Omental fat pad (tissue), 4 donors: Measurements from ENCODE around the gene STRADB. TPM values are rescaled to one million over a fixed set of nuclear protein-coding genes. Genes with fewer than 3 reads are reported as not detected.

Experiments used
- ATAC-seq: fragments of 150-250 bp; one replicate; pipeline ENCODE4 v1.9.1; 2016; ENCODE audit warnings: mild to moderate bottlenecking, moderate library complexity; ENCODE audit not compliant: low FRiP score
- DNase-seq: peaks from one replicate; pipeline ENCODE4 v3.0.0-alpha.2; 2019; ENCODE audit warnings: low spot score
- total RNA-seq, 4 donors: library from RNA; depleted of rRNA; stranded (reverse); fragments of >200 nt; gene quantifications; one replicate each; pipeline ENCODE4 v1.1.0, GENCODE V29; 2016
- TF ChIP-seq, protein P1 (sequence below), 3 donors: fragments of 450-650 bp; IDR thresholded peaks; one replicate each; pipeline ENCODE4 v1.5.1; 2016 to 2017; ENCODE audit warnings: antibody characterized with exemption in 3 of 3, mild to moderate bottlenecking in 3 of 3, moderate library complexity in 2 of 3

The STRADB gene
- total RNA-seq, 4 donors from 2014 or later: 13.0 to 38.3 (median 29.3) TPM

- ATAC-seq: no peak
- TF ChIP-seq, protein P1, sequence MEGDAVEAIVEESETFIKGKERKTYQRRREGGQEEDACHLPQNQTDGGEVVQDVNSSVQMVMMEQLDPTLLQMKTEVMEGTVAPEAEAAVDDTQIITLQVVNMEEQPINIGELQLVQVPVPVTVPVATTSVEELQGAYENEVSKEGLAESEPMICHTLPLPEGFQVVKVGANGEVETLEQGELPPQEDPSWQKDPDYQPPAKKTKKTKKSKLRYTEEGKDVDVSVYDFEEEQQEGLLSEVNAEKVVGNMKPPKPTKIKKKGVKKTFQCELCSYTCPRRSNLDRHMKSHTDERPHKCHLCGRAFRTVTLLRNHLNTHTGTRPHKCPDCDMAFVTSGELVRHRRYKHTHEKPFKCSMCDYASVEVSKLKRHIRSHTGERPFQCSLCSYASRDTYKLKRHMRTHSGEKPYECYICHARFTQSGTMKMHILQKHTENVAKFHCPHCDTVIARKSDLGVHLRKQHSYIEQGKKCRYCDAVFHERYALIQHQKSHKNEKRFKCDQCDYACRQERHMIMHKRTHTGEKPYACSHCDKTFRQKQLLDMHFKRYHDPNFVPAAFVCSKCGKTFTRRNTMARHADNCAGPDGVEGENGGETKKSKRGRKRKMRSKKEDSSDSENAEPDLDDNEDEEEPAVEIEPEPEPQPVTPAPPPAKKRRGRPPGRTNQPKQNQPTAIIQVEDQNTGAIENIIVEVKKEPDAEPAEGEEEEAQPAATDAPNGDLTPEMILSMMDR (IDR thresholded peaks at IDR 0.05): no peak
Measured at GRCh38 chr2:201407265-201407664, 44.3 kb upstream of the STRADB start.

GRCh38 chr2:201408931-201409330 lies 42.6 kb upstream of the STRADB start:
- ATAC-seq (no peak), DNase-seq (no peak)
- TF ChIP-seq, protein P1 (IDR thresholded peaks at IDR 0.05): no peak

More at GRCh38 chr2:201407265-201407664, 44.3 kb upstream of the STRADB start:
- DNase-seq: no peak

- TF ChIP-seq, protein P1 (IDR thresholded peaks at IDR 0.05): no peak
- DNase-seq (no peak), ATAC-seq (no peak)
Measured at GRCh38 chr2:201411421-201411820, 40.1 kb upstream of the STRADB start.

DNA sequence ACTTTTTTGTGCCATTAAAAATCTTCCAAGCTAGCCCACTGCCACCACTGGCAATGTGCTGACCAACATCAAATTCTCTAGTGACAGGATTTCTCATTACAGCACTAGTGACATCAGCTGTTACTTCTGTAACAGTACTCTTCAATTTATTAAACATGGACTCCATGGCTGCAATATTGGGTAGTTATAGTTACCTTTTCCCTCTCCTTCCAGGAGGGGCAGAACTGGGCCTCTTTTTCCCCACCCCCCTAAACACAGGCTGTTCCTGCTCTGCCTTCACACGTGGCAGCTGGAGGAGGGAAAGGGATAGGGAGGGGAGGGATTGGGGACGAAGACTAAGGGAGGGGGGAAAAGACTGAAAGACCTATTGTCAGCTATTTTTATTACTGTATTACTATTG lies 38.4 kb upstream of the STRADB start:
- ATAC-seq: no peak
- no peak for DNase-seq
- TF ChIP-seq, protein P1 (IDR thresholded peaks at IDR 0.05): no peak

DNA sequence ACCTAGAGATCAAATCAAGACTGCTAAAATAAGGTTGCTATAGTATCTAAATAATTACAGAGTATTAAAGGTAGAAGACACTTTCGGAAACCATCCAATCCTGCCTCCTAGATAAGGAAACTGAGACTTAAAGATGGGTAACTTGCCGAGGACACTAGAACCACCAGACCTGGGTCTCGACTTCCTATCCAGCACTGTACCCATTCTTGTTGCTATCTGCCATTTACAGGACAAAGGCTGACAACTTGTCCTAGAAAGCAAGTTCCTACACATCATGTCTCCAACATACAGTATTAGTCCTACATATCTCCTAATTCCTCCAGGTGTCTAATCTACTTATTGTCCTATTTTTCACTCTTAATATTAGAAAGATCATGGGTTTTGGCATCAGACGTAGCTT lies 38.0 kb upstream of the STRADB start:
- TF ChIP-seq, protein P1 (IDR thresholded peaks at IDR 0.05): no peak
- ATAC-seq (no peak), DNase-seq (no peak)

DNA sequence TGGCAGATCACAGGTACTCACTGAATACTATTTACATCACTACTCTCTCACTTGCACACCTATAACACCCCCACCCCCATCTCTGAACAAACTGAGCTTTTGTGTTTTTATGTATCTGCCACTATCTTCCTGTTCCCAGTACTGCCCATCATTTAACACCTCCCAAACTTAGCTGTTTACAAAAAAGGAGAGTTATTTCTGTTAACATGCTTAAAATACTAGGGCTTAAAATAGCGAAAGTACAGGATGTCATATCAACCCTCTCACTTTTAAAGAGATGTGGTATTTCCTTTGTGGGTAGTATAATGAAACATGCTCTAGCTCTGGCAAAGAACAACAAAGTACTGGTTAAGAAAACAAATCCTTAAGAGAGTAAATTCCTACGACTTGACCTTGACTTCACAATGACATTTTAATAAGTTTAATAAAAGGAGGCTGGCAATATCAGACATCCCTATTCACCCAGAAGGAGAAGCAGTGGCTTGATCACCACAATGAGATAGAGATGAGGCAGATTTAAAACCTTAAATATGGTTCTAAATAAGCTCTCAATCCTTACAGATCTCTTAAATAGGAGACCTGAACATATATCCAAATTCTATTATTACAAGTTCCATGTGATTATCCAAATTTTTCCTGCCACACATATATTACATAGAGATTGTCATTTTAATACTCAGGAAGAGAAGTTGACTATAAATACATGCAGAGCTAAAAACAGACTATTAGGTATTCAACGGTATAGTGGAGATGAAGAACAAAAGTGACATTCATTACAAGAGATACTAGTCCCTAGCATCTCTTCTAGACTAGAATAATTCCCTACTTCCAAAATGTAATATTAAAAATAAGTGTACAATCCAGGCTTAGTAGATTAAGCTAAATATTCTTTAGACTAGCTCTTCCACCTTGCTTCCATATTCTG lies 37.2 kb upstream of the STRADB start:
- DNase-seq: no peak
- no peak for ATAC-seq
- TF ChIP-seq, protein P1 (IDR thresholded peaks at IDR 0.05): no peak

DNA sequence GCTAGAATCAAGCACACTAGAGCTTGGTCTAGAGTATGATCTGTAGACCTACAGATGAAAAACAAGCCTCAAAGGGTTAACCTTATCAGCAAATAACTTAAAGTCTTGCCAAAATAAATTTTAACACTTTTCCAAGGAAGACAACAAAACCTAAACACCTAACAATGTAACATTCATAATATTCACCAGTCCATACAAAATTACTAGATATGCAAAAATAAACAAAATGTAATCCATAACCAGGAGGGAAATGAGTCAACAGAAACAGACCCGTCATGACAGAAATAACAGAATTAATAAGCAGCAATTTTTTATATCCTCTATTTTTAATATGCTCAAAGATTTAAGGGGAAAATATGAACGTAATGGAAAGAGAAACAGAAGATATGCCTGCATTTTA lies 36.4 kb upstream of the STRADB start:
- TF ChIP-seq, protein P1 (IDR thresholded peaks at IDR 0.05): no peak
- ATAC-seq (no peak), DNase-seq (no peak)
